ENCODE measurements around the gene CARMIL1. TPM values are rescaled to one million over a fixed set of nuclear protein-coding genes. Genes with fewer than 3 reads are reported as not detected.

CARMIL1 gene
- total and polyA plus RNA-seq, 2 donors from 2014 or later = 22.3 to 51.1 TPM

DNA sequence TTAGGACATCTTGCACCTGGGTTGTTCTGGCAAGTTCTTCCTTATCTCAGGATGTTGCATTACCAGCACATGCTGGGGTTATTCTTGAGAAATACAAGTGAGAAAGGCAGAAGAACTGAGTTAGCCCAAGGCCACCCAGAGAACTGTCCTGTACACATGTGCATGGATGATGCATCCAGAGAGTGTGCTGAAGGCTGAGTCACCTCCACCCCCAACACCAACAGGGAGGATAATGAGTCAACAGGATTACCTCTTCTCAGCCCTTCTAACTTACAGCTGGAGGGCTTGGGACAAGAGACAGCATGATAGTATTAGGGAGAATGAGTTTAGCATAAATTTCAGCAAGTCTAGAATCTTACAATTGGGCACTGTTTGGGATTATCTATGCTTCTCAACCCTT, 381.3 kb downstream of the CARMIL1 start:
- no peak for DNase-seq
- Histone ChIP-seq H3K9ac (ENCODE audit: low read length in 3 of 3) (no peak overlapping the region), H3K27ac (ENCODE audit: low read depth in 2 of 2, low read length in 2 of 2) (no peak overlapping the region), H3K4me1 (ENCODE audit: control insufficient read depth in 2 of 3, insufficient read depth in 2 of 3, low read depth in 1 of 3, low read length in 3 of 3) (no peaks in the 10 kb centered on the region), H3K9me3 (ENCODE audit: control insufficient read depth in 2 of 3, insufficient read depth in 1 of 3, low read length in 3 of 3) (no peaks in the 10 kb centered on the region), H3K4me3 (ENCODE audit: low read length in 3 of 3) (no peak overlapping the region), H3K36me3 (ENCODE audit: control insufficient read depth in 2 of 3, insufficient read depth in 3 of 3, low read length in 3 of 3) (no peaks in the 10 kb centered on the region), H3K27me3 (ENCODE audit: control insufficient read depth, insufficient read depth, low read length) (no peaks in the 10 kb centered on the region)
- no peak for FAIRE-seq
- TF ChIP-seq, protein P1, sequence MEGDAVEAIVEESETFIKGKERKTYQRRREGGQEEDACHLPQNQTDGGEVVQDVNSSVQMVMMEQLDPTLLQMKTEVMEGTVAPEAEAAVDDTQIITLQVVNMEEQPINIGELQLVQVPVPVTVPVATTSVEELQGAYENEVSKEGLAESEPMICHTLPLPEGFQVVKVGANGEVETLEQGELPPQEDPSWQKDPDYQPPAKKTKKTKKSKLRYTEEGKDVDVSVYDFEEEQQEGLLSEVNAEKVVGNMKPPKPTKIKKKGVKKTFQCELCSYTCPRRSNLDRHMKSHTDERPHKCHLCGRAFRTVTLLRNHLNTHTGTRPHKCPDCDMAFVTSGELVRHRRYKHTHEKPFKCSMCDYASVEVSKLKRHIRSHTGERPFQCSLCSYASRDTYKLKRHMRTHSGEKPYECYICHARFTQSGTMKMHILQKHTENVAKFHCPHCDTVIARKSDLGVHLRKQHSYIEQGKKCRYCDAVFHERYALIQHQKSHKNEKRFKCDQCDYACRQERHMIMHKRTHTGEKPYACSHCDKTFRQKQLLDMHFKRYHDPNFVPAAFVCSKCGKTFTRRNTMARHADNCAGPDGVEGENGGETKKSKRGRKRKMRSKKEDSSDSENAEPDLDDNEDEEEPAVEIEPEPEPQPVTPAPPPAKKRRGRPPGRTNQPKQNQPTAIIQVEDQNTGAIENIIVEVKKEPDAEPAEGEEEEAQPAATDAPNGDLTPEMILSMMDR (IDR thresholded peaks at IDR 0.05; ENCODE audit: borderline replicate concordance, extremely low read depth, insufficient read depth) = no peak
- intact Hi-C loops (cut with DNase I) = no loop called here

DNA sequence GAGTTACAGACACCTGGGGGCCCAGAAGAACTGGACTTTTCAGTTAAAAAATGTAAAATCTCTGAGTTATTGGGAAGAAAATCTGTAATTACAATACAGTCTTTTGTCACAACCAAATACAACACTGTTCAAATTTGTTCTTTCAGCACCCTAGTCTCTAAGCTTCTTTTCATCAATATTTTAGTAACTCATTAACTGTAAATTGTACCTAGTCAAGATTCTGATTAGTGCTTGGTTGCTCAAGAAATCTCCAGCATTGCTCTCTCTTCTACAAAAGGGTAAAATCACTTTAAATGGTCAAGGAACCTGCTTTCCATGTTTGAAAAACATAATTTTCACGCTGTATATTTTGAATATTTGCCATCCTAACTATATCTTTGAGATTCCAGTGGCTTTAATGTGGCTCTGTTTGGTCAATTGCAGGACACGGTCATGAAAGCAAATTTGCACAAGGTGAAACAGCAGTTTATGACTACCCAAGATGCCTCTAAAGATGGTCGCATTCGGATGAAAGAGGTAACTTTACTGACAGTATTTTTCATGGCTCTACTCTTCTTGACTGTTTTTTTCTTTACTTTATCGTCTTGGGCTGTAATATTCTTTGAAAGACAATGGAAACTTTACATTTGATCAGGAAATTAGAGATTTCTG, 382.1 kb downstream of the CARMIL1 start:
- H3K27me3 ChIP-seq (ENCODE audit: control insufficient read depth, insufficient read depth, low read length) = no peaks in the 10 kb centered on the region
- H3K4me3 ChIP-seq (ENCODE audit: low read length in 3 of 3) = no peak overlapping the region
- no peak for DNase-seq
- no peak overlapping the region for H3K9ac ChIP-seq (ENCODE audit: low read length in 3 of 3)
- no peaks in the 10 kb centered on the region for H3K9me3 ChIP-seq (ENCODE audit: control insufficient read depth in 2 of 3, insufficient read depth in 1 of 3, low read length in 3 of 3)
- intact Hi-C loops (cut with DNase I) = no loop called here
- H3K27ac ChIP-seq (ENCODE audit: low read depth in 2 of 2, low read length in 2 of 2) = no peak overlapping the region
- H3K36me3 ChIP-seq (ENCODE audit: control insufficient read depth in 2 of 3, insufficient read depth in 3 of 3, low read length in 3 of 3) = no peaks in the 10 kb centered on the region
- TF ChIP-seq, protein P1 (IDR thresholded peaks at IDR 0.05; ENCODE audit: borderline replicate concordance, extremely low read depth, insufficient read depth) = no peak
- FAIRE-seq = no peak
- H3K4me1 ChIP-seq (ENCODE audit: control insufficient read depth in 2 of 3, insufficient read depth in 2 of 3, low read depth in 1 of 3, low read length in 3 of 3) = no peaks in the 10 kb centered on the region

GRCh38 chr6:25665455-25665854, 386.3 kb downstream of the CARMIL1 start:
- H3K36me3 ChIP-seq (ENCODE audit: control insufficient read depth in 2 of 3, insufficient read depth in 3 of 3, low read length in 3 of 3) = no peaks in the 10 kb centered on the region
- H3K9ac ChIP-seq (ENCODE audit: low read length in 3 of 3) = no peak overlapping the region
- TF ChIP-seq, protein P1 (IDR thresholded peaks at IDR 0.05; ENCODE audit: borderline replicate concordance, extremely low read depth, insufficient read depth) = no peak
- H3K4me3 ChIP-seq (ENCODE audit: low read length in 3 of 3) = no peak overlapping the region
- no peaks in the 10 kb centered on the region for H3K4me1 ChIP-seq (ENCODE audit: control insufficient read depth in 2 of 3, insufficient read depth in 2 of 3, low read depth in 1 of 3, low read length in 3 of 3)
- H3K27me3 ChIP-seq (ENCODE audit: control insufficient read depth, insufficient read depth, low read length) = no peaks in the 10 kb centered on the region
- no peaks in the 10 kb centered on the region for H3K9me3 ChIP-seq (ENCODE audit: control insufficient read depth in 2 of 3, insufficient read depth in 1 of 3, low read length in 3 of 3)
- intact Hi-C loops (cut with DNase I) = no loop called here
- FAIRE-seq (no peak), DNase-seq (no peak)
- H3K27ac ChIP-seq (ENCODE audit: low read depth in 2 of 2, low read length in 2 of 2) = no peak overlapping the region

- Histone ChIP-seq H3K4me3 (ENCODE audit: low read length in 3 of 3) (no peak overlapping the region), H3K27ac (ENCODE audit: low read depth in 2 of 2, low read length in 2 of 2) (no peak overlapping the region), H3K36me3 (ENCODE audit: control insufficient read depth in 2 of 3, insufficient read depth in 3 of 3, low read length in 3 of 3) (no peaks in the 10 kb centered on the region), H3K27me3 (ENCODE audit: control insufficient read depth, insufficient read depth, low read length) (no peaks in the 10 kb centered on the region), H3K4me1 (ENCODE audit: control insufficient read depth in 2 of 3, insufficient read depth in 2 of 3, low read depth in 1 of 3, low read length in 3 of 3) (no peaks in the 10 kb centered on the region), H3K9ac (ENCODE audit: low read length in 3 of 3) (no peak overlapping the region), H3K9me3 (ENCODE audit: control insufficient read depth in 2 of 3, insufficient read depth in 1 of 3, low read length in 3 of 3) (no peaks in the 10 kb centered on the region)
- DNase-seq = no peak
- intact Hi-C loops (cut with DNase I) = no loop called here
- no peak for FAIRE-seq
- TF ChIP-seq, protein P1 (IDR thresholded peaks at IDR 0.05; ENCODE audit: borderline replicate concordance, extremely low read depth, insufficient read depth) = no peak
Observed at GRCh38 chr6:25669413-25669812, 390.2 kb downstream of the CARMIL1 start.

Data from kidney (tissue), 14 donors.